T-helper 2 cell treated with Interferon-gamma antibody and Interleukin-4, amounts not matched to agents 5 μg/mL and 100 μg/mL, for 36 hours (primary cell): Measurements from ENCODE around the gene NPW.

Experiments used
- DNase-seq: peaks from one replicate; pipeline ENCODE4 v3.0.0; 2021; ENCODE audit warnings: low spot score
- H3K27ac Mint-ChIP-seq: one replicate; pipeline ENCODE4 v1.8.0; 2021; ENCODE audit warnings: mild to moderate bottlenecking, mixed read lengths
- H3K27me3 Mint-ChIP-seq: one replicate; pipeline ENCODE4 v1.8.0; 2021; ENCODE audit warnings: low read depth, mixed read lengths
- H3K36me3 Mint-ChIP-seq: one replicate; pipeline ENCODE4 v1.8.0; 2021; ENCODE audit warnings: low read depth, mixed read lengths
- H3K4me1 Mint-ChIP-seq: one replicate; pipeline ENCODE4 v1.8.0; 2021; ENCODE audit warnings: low read depth, mixed read lengths
- H3K4me3 Mint-ChIP-seq: one replicate; pipeline ENCODE4 v1.8.0; 2022; ENCODE audit warnings: mild to moderate bottlenecking, moderate library complexity, mixed read lengths
- H3K9me3 Mint-ChIP-seq: one replicate; pipeline ENCODE4 v1.8.0; 2021; ENCODE audit warnings: mixed read lengths

Gene NPW

DNA sequence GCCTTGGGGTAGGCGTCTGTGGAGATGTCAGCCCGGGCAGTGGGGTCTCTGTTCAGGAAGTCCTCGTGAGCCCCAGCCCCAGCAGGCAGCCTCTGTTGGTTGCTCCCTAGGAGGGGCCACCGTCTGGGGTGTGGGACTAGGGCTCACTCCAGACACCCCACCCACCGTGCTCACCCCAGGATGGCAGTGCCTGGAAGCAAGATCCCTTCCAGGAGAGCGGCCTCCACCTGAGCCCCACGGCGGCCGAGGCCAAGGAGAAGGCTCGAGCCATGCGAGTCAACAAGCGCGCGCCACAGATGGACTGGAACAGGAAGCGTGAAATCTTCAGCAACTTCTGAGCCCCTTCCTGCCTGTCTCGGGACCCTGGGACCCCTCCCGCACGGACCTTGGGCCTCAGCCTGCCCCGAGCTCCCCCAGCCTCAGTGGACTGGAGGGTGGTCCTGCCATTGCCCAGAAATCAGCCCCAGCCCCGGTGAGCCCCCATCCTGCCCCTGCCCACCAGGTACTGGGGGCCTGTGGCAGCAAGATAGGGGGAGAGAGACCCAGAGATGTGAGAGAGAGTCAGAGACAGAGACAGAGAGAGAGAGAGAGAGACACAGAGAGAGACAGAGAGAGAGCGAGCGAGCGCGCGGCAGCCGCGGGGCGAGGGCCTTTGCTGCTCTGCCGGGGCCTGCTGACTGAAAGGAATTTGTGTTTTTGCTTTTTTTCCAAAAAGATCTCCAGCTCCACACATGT lies 18.2 kb downstream of the NPW start:
- no peaks in the 10 kb centered on the region for H3K9me3 Mint-ChIP-seq
- H3K36me3 Mint-ChIP-seq, result no peaks in the 10 kb centered on the region
- no peaks in the 10 kb centered on the region for H3K4me1 Mint-ChIP-seq
- H3K4me3 Mint-ChIP-seq, result no peak overlapping the region
- no peaks in the 10 kb centered on the region for H3K27me3 Mint-ChIP-seq
- no peak for DNase-seq
- no peak overlapping the region for H3K27ac Mint-ChIP-seq

DNA sequence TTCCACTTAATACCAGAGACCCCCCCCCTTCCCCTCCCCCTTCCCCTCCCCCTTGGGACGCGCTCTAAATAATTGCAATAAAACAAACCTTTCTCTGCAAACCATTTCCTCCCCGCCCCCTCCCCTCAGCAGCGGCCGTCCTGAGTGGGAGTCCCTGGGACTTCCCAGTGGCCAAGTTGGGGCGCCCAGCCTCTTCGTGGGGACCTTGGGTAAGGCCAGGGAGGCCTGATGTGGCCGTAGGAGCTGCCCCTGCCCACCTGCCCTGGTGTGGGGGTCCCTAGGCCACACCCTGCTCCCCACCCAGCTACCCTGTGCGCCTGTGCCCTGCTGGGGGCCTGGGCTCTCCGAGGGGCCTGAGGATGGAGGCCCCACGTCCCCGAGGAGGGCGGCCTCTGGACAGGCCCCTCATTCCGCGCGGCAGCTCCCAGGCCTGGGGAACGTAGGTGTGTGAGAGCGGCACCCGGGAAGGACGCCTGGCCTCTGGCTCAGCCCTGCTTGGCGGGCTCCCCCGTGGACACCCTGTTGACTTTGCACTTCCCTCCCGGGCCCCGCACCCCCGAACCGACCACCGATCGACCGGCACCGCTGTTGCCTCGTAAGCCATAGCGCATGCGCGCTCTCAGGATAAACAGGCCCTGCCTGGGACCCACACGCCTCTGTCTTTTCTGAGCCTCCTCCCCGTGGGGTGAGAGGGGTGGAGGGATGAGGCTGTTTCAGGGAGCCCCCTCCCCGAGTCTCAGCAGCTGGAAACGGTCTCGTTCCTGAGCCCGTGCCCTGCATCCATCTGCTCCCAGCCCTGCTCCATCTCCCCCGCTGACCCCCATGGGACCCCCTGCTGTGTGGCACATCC lies 19.0 kb downstream of the NPW start:
- H3K9me3 Mint-ChIP-seq, result no peaks in the 10 kb centered on the region
- no peaks in the 10 kb centered on the region for H3K27me3 Mint-ChIP-seq
- H3K4me1 Mint-ChIP-seq, result no peaks in the 10 kb centered on the region
- no peaks in the 10 kb centered on the region for H3K36me3 Mint-ChIP-seq
- DNase-seq, result no peak
- no peak overlapping the region for H3K4me3 Mint-ChIP-seq
- no peak overlapping the region for H3K27ac Mint-ChIP-seq

DNA sequence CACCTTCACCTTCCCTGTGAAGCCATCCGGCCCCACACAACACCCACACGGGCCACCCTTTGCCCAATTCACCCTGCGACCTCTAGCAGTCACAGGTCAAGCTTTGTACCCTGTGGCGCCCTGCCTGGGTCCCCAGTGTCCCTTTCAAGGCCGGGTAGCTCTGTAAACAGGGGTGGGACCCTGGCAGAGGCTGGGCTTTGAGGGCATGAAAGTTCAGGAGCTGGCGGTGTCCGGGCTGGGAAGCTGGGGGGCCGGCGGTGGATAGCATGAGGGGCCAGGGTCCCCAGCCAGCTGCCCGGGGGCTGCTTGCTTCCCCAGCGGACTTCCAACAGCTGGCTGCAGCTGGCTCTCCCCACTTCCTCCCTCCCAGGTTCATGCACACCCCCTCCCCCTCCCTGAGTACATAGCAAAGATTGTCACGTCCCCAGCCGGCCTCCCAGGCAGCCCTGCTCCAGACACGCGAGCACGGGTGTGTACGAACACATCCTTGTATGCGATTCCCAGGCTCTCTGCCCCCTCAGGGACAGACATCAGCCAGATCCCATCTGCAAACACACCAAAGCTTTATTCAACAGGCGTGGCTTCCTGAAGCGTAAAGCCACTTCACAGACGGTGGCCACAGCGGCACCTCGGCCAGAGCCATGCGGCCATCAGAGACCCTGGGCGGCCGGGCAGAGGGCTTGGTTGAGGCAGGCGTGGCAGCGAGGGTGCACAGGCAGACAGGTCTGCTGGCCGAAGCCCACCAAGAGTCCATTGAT lies 19.9 kb downstream of the NPW start:
- no peaks in the 10 kb centered on the region for H3K27me3 Mint-ChIP-seq
- DNase-seq, result no peak
- H3K9me3 Mint-ChIP-seq, result no peaks in the 10 kb centered on the region
- H3K4me3 Mint-ChIP-seq, result no peak overlapping the region
- no peaks in the 10 kb centered on the region for H3K4me1 Mint-ChIP-seq
- H3K27ac Mint-ChIP-seq, result no peak overlapping the region
- H3K36me3 Mint-ChIP-seq, result no peaks in the 10 kb centered on the region

DNA sequence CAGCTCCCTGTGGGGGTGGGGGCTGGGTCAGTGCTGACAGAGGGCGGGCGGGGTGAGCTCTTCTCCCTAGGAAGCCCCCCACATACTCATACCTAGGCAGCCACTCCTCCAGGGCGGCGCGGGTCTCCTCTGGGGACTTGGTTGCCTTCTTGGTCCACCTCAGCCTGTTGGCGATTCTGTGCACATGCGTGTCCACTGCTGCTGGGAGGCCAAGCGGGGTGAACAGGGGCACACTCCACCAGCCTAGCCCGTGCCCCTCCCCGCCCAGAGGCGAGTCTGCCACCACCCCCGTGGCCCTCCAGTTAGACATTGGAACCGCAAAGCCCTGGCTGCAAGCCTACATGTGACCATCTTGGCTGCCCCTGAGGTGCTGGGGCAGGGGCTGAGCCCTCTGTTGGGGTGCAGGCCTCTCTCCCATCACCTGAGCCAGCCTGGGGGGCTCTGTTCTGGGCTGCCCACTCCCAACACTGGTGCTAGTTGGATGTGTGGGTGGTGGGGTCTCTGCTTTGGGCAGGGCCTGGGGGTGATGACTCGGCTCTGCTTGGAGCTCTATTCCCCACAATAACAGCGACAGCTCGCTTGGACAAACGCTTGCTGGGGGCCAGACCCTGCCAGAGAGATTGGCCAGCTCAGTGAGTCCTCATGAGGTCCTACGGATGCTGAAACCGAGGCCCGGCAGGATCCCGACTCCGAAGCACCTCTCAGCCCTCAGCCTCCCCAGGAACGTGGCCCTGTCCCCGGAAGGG lies 20.6 kb downstream of the NPW start:
- H3K27ac Mint-ChIP-seq, result no peak overlapping the region
- no peaks in the 10 kb centered on the region for H3K4me1 Mint-ChIP-seq
- H3K36me3 Mint-ChIP-seq, result no peaks in the 10 kb centered on the region
- H3K27me3 Mint-ChIP-seq, result no peaks in the 10 kb centered on the region
- DNase-seq, result no peak
- no peak overlapping the region for H3K4me3 Mint-ChIP-seq
- no peaks in the 10 kb centered on the region for H3K9me3 Mint-ChIP-seq

DNA sequence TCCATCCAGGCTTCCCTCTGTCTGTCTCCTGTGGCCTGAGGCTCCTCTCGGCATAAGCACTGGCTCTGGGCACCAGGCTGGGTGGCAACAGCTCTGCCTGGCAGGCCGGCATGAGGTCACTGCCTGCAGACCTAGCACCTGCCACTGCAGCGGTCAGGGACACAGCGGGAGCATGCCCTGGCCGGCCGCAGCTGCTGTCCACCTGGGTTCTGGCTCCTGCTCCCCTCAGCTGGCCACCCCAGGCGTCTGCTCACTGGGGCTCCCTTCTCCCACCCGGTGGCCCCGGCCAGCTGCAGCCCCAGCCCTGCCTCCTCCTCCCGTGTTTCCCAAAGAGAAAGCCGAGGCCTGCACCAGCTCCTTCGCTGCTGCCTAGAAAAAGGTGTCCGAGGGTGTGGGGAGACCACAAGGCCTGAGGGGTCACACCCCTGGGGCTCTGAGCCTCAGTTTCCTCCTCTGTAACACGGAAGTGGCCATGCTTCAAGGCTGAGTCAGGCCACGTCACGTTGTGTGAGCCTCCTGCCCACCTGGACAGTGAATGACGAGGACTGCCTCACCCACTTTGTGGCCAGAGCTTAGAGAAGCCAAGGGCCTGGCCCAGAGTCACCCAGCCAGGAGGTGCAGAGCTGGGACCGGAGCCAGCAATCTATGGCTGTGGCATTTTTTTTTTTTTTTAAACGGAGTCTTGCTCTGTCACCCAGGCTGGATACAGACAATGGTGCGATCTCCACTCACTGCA lies 21.4 kb downstream of the NPW start:
- Mint-ChIP-seq H3K27ac (no peak overlapping the region), H3K4me3 (no peak overlapping the region), H3K27me3 (no peaks in the 10 kb centered on the region), H3K36me3 (no peaks in the 10 kb centered on the region), H3K4me1 (no peaks in the 10 kb centered on the region), H3K9me3 (no peaks in the 10 kb centered on the region)
- no peak for DNase-seq

DNA sequence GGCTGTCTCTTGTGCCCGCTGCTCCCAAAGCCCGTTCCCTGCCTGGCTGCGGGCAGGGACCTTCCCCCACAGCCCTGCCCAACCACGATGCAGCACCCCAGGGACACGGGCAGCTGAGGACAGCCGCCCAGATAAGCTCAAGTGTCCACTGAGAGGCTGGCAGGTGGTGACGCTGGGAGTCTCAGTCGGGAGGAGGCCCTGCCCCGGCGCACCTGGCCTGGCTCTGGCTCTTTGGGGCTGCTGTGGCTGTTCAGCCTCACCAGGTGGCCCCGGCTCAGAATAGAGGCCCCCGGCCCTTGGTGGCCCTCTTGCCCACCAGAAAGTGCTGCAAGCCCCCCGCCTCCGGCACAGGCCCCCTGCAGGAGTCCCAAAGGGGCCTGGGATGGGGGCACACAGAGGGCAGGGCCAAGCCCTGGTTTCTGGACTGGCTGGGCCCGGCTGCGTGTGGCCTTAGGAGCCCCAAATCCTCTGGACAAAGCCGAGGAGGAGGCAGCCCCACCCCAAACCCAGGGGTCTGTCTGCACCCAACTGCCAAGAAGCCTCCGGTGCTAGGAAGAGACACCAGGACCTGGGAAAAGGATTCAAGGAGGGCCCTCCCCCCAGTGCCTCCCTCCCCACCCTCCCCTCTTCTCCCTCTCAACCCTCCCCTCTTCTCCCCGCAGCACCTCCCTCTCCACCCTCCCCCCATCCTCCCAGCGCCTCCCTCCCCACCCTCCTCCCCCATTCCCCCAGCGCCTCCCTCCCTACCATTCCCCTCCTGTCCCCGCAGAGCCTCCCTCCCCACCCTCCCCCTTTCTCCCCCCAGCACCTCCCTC lies 22.8 kb downstream of the NPW start:
- Mint-ChIP-seq H3K4me1 (peaks cover 5% of the 10 kb centered on the region), H3K27ac (no peak overlapping the region), H3K4me3 (no peak overlapping the region), H3K27me3 (no peaks in the 10 kb centered on the region), H3K36me3 (no peaks in the 10 kb centered on the region), H3K9me3 (no peaks in the 10 kb centered on the region)
- no peak for DNase-seq

- H3K4me3 Mint-ChIP-seq, result no peak overlapping the region
- H3K9me3 Mint-ChIP-seq, result no peaks in the 10 kb centered on the region
- no peak overlapping the region for H3K27ac Mint-ChIP-seq
- DNase-seq, result no peak
- no peaks in the 10 kb centered on the region for H3K36me3 Mint-ChIP-seq
- no peaks in the 10 kb centered on the region for H3K27me3 Mint-ChIP-seq
- peaks cover 5% of the 10 kb centered on the region for H3K4me1 Mint-ChIP-seq
Measured at GRCh38 chr16:2042986-2043666, 23.5 kb downstream of the NPW start.

GRCh38 chr16:2043667-2044451 lies 24.3 kb downstream of the NPW start:
- no peak for DNase-seq
- Mint-ChIP-seq H3K27ac (no peak overlapping the region), H3K36me3 (no peaks in the 10 kb centered on the region), H3K4me3 (no peak overlapping the region), H3K27me3 (no peaks in the 10 kb centered on the region), H3K9me3 (no peaks in the 10 kb centered on the region), H3K4me1 (peaks cover 10% of the 10 kb centered on the region)

- Mint-ChIP-seq H3K4me3 (no peak overlapping the region), H3K27ac (no peak overlapping the region)
Measured at GRCh38 chr16:2044541-2044940, 25.0 kb downstream of the NPW start.

DNA sequence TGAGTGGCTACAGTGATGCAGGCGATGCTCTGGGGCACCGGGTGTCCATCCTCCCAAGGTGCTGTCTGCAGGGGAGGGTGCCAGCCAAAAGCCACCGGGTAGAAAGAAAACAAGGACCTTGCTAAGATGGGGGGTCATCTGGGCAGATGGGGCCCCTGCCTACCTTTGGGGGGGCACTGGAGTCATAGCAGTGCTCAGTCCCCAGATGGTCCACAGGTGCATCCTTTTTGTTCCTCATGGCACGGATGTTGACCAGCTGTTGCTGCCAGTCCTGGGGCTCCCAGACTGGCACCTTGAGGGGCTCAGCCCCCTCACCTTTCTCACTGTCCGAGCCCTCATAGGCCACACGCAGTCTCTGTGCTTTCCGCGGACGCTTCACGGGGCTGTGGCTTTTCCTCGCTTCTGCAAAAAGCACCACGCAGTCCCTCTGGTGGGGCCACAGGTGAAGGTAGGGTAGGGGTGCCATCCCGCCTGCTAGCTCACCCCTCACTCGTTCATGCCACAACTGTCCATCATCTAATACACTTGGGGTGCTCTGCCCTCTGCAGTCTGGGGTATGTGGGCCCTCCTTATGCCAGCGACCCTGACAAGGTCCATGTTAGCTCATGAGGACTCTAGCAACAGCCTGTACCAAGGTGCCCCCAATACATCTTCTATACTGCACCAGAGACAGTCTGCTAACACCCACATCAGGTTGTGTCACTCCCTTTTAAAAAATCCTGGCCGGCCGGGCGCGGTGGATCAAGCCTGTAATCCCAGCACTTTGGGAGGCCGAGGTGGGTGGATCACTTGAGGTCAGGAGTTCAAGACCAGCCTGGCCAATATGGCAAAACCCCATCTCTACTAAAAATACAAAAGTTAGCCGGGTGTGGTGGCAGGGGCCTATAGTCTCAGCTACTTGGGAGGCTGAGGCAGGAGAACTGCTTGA lies 26.6 kb downstream of the NPW start:
- no peaks in the 10 kb centered on the region for H3K36me3 Mint-ChIP-seq
- H3K4me3 Mint-ChIP-seq, result peak overlapping the region; percentile 95
- DNase-seq, result no peak
- no peaks in the 10 kb centered on the region for H3K9me3 Mint-ChIP-seq
- H3K4me1 Mint-ChIP-seq, result peaks cover 10% of the 10 kb centered on the region
- H3K27ac Mint-ChIP-seq, result peak overlapping the region; percentile 82
- H3K27me3 Mint-ChIP-seq, result no peaks in the 10 kb centered on the region

More at GRCh38 chr16:2044541-2044940, 25.0 kb downstream of the NPW start:
- H3K4me1 Mint-ChIP-seq, result peaks cover 10% of the 10 kb centered on the region
- no peaks in the 10 kb centered on the region for H3K27me3 Mint-ChIP-seq
- no peaks in the 10 kb centered on the region for H3K9me3 Mint-ChIP-seq
- no peaks in the 10 kb centered on the region for H3K36me3 Mint-ChIP-seq
- DNase-seq, result no peak

DNA sequence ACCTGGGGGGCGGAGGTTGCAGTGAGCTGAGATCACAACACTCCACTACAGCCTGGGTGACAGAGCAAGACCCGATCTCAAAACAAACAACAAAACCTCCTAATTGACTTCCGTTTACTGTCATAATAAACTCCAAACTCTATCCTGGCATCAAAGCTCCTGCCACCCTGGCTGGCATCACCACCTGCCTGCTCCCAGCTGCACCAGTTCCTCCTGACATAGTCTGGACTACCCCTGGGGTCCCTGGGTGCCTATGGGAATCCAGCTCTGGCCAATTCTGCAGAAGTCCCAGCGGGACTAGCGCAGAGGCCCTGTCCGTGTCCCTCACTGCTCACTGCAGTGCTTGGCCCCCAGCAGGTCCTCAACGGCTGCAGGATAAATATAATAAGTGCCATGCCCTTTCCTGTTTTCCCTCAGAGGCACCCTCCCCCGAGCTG lies 27.3 kb downstream of the NPW start:
- H3K36me3 Mint-ChIP-seq, result no peaks in the 10 kb centered on the region
- peak overlapping the region; percentile 95 for H3K4me3 Mint-ChIP-seq
- H3K27me3 Mint-ChIP-seq, result no peaks in the 10 kb centered on the region
- H3K9me3 Mint-ChIP-seq, result no peaks in the 10 kb centered on the region
- DNase-seq, result no peak
- H3K27ac Mint-ChIP-seq, result peak overlapping the region; percentile 82
- H3K4me1 Mint-ChIP-seq, result peaks cover 10% of the 10 kb centered on the region
